Endodermal cell (in vitro differentiated cells): ENCODE data around the gene ATG2B. TPM values are rescaled to one million over a fixed set of nuclear protein-coding genes. Genes with fewer than 3 reads are reported as not detected.

Experiments used
- DNase-seq: peaks from one replicate; pipeline ENCODE4 v3.0.0-alpha.2; 2017
- H3K27ac ChIP-seq: 2 replicates; pipeline ENCODE4 v1.5.1; 2013; ENCODE audit warnings: mild to moderate bottlenecking, low read depth, low read length, moderate library complexity
- H3K27me3 ChIP-seq: 2 replicates; pipeline ENCODE4 v1.6.1; 2013; ENCODE audit warnings: mild to moderate bottlenecking, low read length, moderate library complexity; ENCODE audit not compliant: insufficient read depth, control insufficient read depth, poor library complexity, severe bottlenecking
- H3K36me3 ChIP-seq: 2 replicates; pipeline ENCODE4 v1.7.0; 2013; ENCODE audit warnings: mild to moderate bottlenecking, low read length, moderate library complexity; ENCODE audit not compliant: control insufficient read depth, insufficient read depth
- H3K4me1 ChIP-seq: one replicate; pipeline ENCODE4 v1.7.0; 2013; ENCODE audit warnings: low read length; ENCODE audit not compliant: control insufficient read depth, insufficient read depth
- H3K4me3 ChIP-seq: 2 replicates; pipeline ENCODE4 v1.5.1; 2013; ENCODE audit warnings: mild to moderate bottlenecking, low read length, moderate library complexity
- H3K9ac ChIP-seq: 2 replicates; pipeline ENCODE4 v1.6.1; 2013; ENCODE audit warnings: mild to moderate bottlenecking, low read length, moderate library complexity; ENCODE audit not compliant: poor library complexity, severe bottlenecking; ENCODE audit errors: extremely low read depth
- H3K9me3 ChIP-seq: 2 replicates; pipeline ENCODE4 v1.6.1; 2013; ENCODE audit warnings: mild to moderate bottlenecking, low read length, moderate library complexity; ENCODE audit not compliant: control insufficient read depth
- H3K27ac Mint-ChIP-seq: 2 replicates; pipeline ENCODE4 v1.8.0; 2020; ENCODE audit warnings: mixed read lengths
- H3K27me3 Mint-ChIP-seq: 2 replicates; pipeline ENCODE4 v1.8.0; 2021; ENCODE audit warnings: mild to moderate bottlenecking, mixed read lengths; ENCODE audit not compliant: insufficient read depth
- H3K36me3 Mint-ChIP-seq: 2 replicates; pipeline ENCODE4 v1.8.0; 2020; ENCODE audit warnings: low read depth, mixed read lengths
- H3K4me1 Mint-ChIP-seq: 2 replicates; pipeline ENCODE4 v1.8.0; 2020; ENCODE audit warnings: mixed read lengths
- H3K4me3 Mint-ChIP-seq: 2 replicates; pipeline ENCODE4 v1.8.0; 2020; ENCODE audit warnings: mild to moderate bottlenecking, moderate library complexity, mixed read lengths
- H3K9me3 Mint-ChIP-seq: 2 replicates; pipeline ENCODE4 v1.8.0; 2020; ENCODE audit warnings: mild to moderate bottlenecking, mixed read lengths
- WGBS, 2 experiments: methylation state at CpG; one replicate each; pipeline versions ENCODE4 v1.1.5 to v1.1.7; 2013; ENCODE audit warnings: missing lambda C conversion rate in 2 of 2, mixed read lengths in 1 of 2; ENCODE audit not compliant: insufficient coverage in 1 of 2, insufficient read length in 1 of 2; 5-methylcytosine and 5-hydroxymethylcytosine counted together
- total RNA-seq, 2 donors: library from RNA; stranded (reverse); fragmentation: NEBNext Ultra II Directional in 1 of 2; extraction: Animal tissue kit (Norgen Biotek cat#: 25700) in 1 of 2; gene quantifications; 2 replicates in 1 of 2; 3 replicates in 1 of 2; pipeline ENCODE4 v1.2.1, GENCODE V29; 2021
- TF ChIP-seq, protein P1 (sequence below): fragments of 200-600 bp; sonication (generic); conservative IDR thresholded peaks from 2 replicates; pipeline ENCODE4 v1.5.0; 2021; ENCODE audit warnings: antibody characterized with exemption, mild to moderate bottlenecking

The ATG2B gene
- total RNA-seq, 2 donors from 2014 or later, result 9.7 to 14.1 TPM

GRCh38 chr14:96279564-96279963 lies 83.6 kb downstream of the ATG2B start:
- H3K36me3 ChIP-seq, result no peaks in the 10 kb centered on the region
- Mint-ChIP-seq H3K27ac (no peak overlapping the region), H3K4me1 (peaks cover 8% of the 10 kb centered on the region), H3K36me3 (peaks cover 5% of the 10 kb centered on the region), H3K27me3 (no peaks in the 10 kb centered on the region), H3K9me3 (peaks cover 14% of the 10 kb centered on the region), H3K4me3 (no peak overlapping the region)
- no peak overlapping the region for H3K27ac ChIP-seq
- H3K4me1 ChIP-seq, result no peaks in the 10 kb centered on the region
- WGBS, 2 experiments, result 95% methylated on average over 8 of the region's 8 CpGs; no CpG with 5 or more reads in 1 of the 2 experiments
- no peak for DNase-seq
- TF ChIP-seq, protein P1, sequence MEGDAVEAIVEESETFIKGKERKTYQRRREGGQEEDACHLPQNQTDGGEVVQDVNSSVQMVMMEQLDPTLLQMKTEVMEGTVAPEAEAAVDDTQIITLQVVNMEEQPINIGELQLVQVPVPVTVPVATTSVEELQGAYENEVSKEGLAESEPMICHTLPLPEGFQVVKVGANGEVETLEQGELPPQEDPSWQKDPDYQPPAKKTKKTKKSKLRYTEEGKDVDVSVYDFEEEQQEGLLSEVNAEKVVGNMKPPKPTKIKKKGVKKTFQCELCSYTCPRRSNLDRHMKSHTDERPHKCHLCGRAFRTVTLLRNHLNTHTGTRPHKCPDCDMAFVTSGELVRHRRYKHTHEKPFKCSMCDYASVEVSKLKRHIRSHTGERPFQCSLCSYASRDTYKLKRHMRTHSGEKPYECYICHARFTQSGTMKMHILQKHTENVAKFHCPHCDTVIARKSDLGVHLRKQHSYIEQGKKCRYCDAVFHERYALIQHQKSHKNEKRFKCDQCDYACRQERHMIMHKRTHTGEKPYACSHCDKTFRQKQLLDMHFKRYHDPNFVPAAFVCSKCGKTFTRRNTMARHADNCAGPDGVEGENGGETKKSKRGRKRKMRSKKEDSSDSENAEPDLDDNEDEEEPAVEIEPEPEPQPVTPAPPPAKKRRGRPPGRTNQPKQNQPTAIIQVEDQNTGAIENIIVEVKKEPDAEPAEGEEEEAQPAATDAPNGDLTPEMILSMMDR, result no peak
- no peaks in the 10 kb centered on the region for H3K27me3 ChIP-seq
- H3K9ac ChIP-seq, result no peak overlapping the region
- no peak overlapping the region for H3K4me3 ChIP-seq
- peaks cover 14% of the 10 kb centered on the region for H3K9me3 ChIP-seq

DNA sequence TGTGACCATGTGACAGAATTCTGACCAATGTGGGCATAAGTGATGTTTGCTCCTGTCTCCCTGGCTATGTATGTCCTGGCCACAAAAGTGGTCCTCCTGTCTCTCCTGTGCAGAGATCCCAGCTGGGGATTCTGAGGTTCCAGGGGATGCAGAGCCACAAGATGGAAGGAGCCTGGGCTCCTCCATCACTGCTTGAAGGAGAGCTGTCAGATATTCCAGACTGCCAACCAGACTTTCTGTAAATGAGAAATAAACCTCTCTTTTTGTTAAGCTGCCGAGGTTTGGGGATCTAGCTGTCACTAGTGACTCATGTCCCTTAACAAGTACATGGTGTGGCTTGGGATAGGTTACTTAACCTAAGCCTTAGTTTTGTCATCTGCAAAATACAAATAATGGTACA lies 85.3 kb downstream of the ATG2B start:
- no peak for DNase-seq
- peaks cover 18% of the 10 kb centered on the region for H3K9me3 Mint-ChIP-seq
- no peak overlapping the region for H3K27ac ChIP-seq
- no peaks in the 10 kb centered on the region for H3K36me3 ChIP-seq
- TF ChIP-seq, protein P1, result no peak
- H3K4me1 ChIP-seq, result no peaks in the 10 kb centered on the region
- no peak overlapping the region for H3K4me3 ChIP-seq
- H3K9ac ChIP-seq, result no peak overlapping the region
- peaks cover 11% of the 10 kb centered on the region for H3K4me1 Mint-ChIP-seq
- WGBS, 2 experiments, result 93 to 100% methylated on average over 1 of the region's 1 CpG
- no peak overlapping the region for H3K4me3 Mint-ChIP-seq
- H3K27me3 Mint-ChIP-seq, result peaks cover 3% of the 10 kb centered on the region
- no peaks in the 10 kb centered on the region for H3K27me3 ChIP-seq
- H3K27ac Mint-ChIP-seq, result no peak overlapping the region
- peaks cover 18% of the 10 kb centered on the region for H3K9me3 ChIP-seq
- H3K36me3 Mint-ChIP-seq, result peaks cover 2% of the 10 kb centered on the region

GRCh38 chr14:96275177-96276112 lies 87.7 kb downstream of the ATG2B start:
- Histone ChIP-seq H3K9ac (no peak overlapping the region), H3K27ac (no peak overlapping the region), H3K36me3 (no peaks in the 10 kb centered on the region), H3K4me3 (no peak overlapping the region), H3K9me3 (peaks cover 35% of the 10 kb centered on the region), H3K27me3 (no peaks in the 10 kb centered on the region), H3K4me1 (no peaks in the 10 kb centered on the region)
- Mint-ChIP-seq H3K27ac (no peak overlapping the region), H3K4me1 (peaks cover 11% of the 10 kb centered on the region), H3K36me3 (peaks cover 6% of the 10 kb centered on the region), H3K4me3 (no peak overlapping the region), H3K9me3 (peaks cover 37% of the 10 kb centered on the region), H3K27me3 (peaks cover 3% of the 10 kb centered on the region)
- WGBS, 2 experiments, result 31 to 34% methylated on average over 7 to 17 of the region's 17 CpGs
- peak; percentile 88 for DNase-seq
- TF ChIP-seq, protein P1, result peak; percentile 98
